NCI-H2107 treated with DMSO at 0.1 percent for 48 hours (cell line): ENCODE results near the gene FUOM.
A peak's percentile ranks its signal among the peaks of the same experiment; 100 is the strongest.
"Not testable (repeated sequence)": the region's sequence is repeated elsewhere in the genome, so short reads cannot be mapped to it uniquely, and the experiment has no call there.

Source experiments
- DNase-seq: peaks from one replicate; lab custom pipeline; 2025; ENCODE audit not compliant: unreplicated experiment; lab: John Stamatoyannopoulos, UW

The FUOM gene

GRCh38 chr10:133388973-133389818 lies 31.4 kb upstream of the FUOM start:
- DNase-seq, result no peak

- no peak for DNase-seq
Measured at GRCh38 chr10:133388236-133388972, 30.6 kb upstream of the FUOM start.

- DNase-seq, result not testable (repeated sequence)
Measured at GRCh38 chr10:133386951-133387350, 29.1 kb upstream of the FUOM start.

GRCh38 chr10:133385214-133385613 lies 27.4 kb upstream of the FUOM start:
- no peak for DNase-seq

- DNase-seq, result no peak
Measured at GRCh38 chr10:133384071-133384470, 26.3 kb upstream of the FUOM start.

GRCh38 chr10:133383551-133383950 lies 25.7 kb upstream of the FUOM start:
- DNase-seq, result no peak

- no peak for DNase-seq
Measured at GRCh38 chr10:133381036-133381435, 23.2 kb upstream of the FUOM start.

GRCh38 chr10:133379801-133380666 lies 22.2 kb upstream of the FUOM start:
- no peak for DNase-seq

- no peak for DNase-seq
Measured at GRCh38 chr10:133379152-133379800, 21.5 kb upstream of the FUOM start, which contains the start of gene PAOX. Gene PAOX (plus strand): TSS chr10:133379262. CDS start chr10:133379317, 55 bp downstream.

GRCh38 chr10:133378251-133379096 lies 20.7 kb upstream of the FUOM start:
- no peak for DNase-seq

GRCh38 chr10:133377818-133378250 lies 20.0 kb upstream of the FUOM start:
- DNase-seq, result no peak

- DNase-seq, result no peak
Measured at GRCh38 chr10:133377025-133377817, 19.4 kb upstream of the FUOM start.

GRCh38 chr10:133376183-133376582 lies 18.4 kb upstream of the FUOM start:
- DNase-seq, result not testable (repeated sequence)

GRCh38 chr10:133375357-133376115 lies 17.7 kb upstream of the FUOM start:
- no peak for DNase-seq

- DNase-seq, result peak; percentile 36
Measured at GRCh38 chr10:133373174-133374090, 15.6 kb upstream of the FUOM start, which contains the start of gene ECHS1. Gene ECHS1 (minus strand): TSS chr10:133373354. CDS start chr10:133373333, 21 bp downstream.

GRCh38 chr10:133372507-133372906 lies 14.7 kb upstream of the FUOM start:
- no peak for DNase-seq
